Activated T-helper 9 cell treated with anti-CD3 and anti-CD28 coated beads, Interleukin-2, amount 50 U/mL, for 16 hours (primary cell): ENCODE data around the gene ECE1.

Experiments used
- DNase-seq: peaks from one replicate; pipeline ENCODE4 v3.0.0-alpha.2; 2020; ENCODE audit warnings: low read depth

The ECE1 gene

GRCh38 chr1:21308330-21308729 is 18.1 kb upstream of the ECE1 start:
- no peak for DNase-seq

DNA sequence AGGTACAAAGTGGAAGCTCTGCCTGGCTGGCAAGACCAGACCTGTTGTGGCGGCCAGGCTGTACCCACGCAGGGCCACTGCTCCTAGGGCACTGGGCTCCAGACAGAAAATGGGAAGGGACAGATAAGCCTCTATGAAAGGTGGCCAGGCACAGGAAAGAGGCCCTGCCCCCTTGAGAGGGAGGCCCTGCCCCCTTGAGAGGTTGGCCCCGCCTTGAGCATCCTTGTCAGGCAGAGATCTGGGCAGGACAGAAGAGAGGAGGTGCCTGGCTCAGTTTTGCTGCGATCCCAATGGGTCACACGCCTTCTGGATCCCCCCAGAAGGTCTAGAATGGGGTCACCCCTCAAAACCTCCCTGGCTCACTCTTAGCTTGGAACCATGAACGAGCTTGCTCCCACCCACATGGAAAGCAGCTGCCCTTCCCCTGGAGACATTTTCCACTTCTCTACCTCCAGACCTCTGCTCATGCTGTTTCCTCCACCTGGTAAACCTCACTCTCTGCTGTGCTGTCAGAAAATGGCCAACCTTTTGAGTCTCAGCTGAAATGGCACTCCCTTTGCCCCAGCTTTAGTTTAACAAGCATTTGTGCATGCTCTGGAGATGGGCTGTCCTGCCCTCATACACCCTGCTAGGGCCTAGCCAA is 17.5 kb upstream of the ECE1 start:
- DNase-seq: no peak

DNA sequence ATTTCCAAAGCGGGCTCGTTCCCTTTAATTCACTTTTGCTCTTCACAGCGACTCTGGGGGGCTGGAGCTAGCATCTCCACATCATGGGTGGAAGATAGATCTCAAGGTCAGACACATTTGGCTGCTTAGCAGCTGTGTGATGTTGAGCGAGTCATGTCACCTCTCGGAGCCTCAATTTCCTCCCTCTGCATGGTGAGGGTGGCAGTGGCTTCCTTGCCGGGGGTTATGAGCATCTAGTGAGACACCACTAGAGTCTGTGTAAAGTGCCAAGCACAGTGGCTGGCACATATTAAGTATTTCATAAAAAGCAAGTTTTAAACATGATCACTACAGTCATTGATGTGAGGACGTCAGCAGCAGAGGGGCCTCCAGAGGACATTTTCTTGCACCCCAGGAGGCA is 16.9 kb upstream of the ECE1 start:
- no peak for DNase-seq

DNA sequence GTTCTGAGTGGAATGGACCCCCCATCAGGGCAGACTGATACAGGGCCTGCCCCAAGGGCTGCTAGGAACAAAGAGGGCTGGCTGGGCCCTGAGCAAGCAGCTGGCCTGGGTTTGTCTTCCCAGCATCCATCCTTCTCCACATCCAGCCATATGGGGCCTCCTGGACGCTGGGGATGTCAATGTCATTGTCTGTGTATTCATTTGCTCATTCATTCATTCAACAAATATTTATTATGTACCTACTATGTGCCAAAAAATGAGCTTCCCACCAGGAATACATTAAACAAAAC is 15.6 kb upstream of the ECE1 start:
- no peak for DNase-seq

GRCh38 chr1:21305155-21305899 is 15.1 kb upstream of the ECE1 start:
- DNase-seq: no peak

DNA sequence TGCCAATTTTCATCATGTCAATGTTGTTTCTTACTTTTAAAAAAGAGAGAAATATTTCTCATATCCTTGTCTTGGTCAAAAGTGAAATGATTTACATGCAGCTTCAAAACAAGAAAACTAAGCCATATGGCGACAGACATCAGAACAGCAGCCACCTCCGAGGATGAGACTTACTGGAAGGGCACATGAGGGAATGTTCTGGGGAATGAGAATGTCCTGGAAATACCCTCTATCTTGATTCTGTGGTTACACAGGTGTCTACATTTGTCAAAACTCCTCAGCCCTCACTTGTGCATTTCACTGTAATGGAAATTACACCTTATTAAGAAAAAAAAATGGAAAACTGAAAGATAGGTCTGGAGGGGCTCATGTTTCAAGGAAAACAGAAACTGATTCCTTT is 14.2 kb upstream of the ECE1 start:
- DNase-seq: no peak

- no peak for DNase-seq
Measured at GRCh38 chr1:21302747-21303715, 12.8 kb upstream of the ECE1 start.

- DNase-seq: no peak
Measured at GRCh38 chr1:21301794-21302440, 11.7 kb upstream of the ECE1 start.

- no peak for DNase-seq
Measured at GRCh38 chr1:21300774-21301173, 10.5 kb upstream of the ECE1 start.

GRCh38 chr1:21299780-21300395 is 9.6 kb upstream of the ECE1 start:
- DNase-seq: no peak

DNA sequence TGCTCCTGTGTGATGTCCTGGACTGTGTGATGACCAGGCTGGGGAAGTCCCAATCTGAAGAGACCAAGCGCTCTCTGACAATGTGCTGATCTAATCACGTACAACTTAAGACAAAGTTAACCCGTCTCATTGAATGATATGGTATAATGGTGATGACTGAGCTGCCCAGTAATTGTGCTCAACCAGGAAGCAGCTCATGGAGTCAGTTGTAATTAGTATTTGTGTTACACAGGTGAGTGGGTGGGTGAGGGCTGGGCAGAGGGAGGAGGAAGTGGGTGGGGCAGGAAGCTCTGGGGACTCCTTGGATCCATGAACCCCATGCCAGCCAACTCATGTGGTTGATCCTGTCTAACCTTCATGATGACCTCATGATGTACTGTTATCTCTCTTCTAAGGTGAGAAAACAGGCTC is 8.7 kb upstream of the ECE1 start:
- DNase-seq: no peak

DNA sequence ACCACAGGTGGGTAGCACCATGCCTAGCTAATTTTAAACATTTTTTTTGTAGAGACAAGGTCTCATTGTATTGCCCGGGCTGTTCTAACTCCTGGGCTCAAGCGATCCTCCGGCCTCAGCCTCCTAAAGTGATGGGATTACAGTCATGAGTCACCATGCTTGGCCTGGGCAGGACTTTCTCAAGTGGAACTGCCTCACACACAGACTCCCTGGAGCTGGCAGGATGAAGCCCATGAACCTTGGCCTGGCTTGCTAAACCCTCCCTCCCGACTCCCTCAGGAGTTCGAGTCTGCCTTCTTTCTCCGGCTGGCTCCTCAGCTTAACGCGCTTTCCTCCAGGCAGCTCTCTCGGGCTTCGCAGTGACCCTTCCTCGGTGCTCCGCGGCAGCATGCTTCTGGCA is 7.7 kb upstream of the ECE1 start:
- no peak for DNase-seq

GRCh38 chr1:21296509-21297354 is 6.5 kb upstream of the ECE1 start:
- DNase-seq: no peak

GRCh38 chr1:21295545-21295944 is 5.3 kb upstream of the ECE1 start:
- no peak for DNase-seq

GRCh38 chr1:21295002-21295401 is 4.7 kb upstream of the ECE1 start:
- DNase-seq: peak; percentile 40

- peak; percentile 81 for DNase-seq
Measured at GRCh38 chr1:21294266-21294989, 4.2 kb upstream of the ECE1 start.

GRCh38 chr1:21293537-21294265 is 3.4 kb upstream of the ECE1 start:
- peak; percentile 63 for DNase-seq

DNA sequence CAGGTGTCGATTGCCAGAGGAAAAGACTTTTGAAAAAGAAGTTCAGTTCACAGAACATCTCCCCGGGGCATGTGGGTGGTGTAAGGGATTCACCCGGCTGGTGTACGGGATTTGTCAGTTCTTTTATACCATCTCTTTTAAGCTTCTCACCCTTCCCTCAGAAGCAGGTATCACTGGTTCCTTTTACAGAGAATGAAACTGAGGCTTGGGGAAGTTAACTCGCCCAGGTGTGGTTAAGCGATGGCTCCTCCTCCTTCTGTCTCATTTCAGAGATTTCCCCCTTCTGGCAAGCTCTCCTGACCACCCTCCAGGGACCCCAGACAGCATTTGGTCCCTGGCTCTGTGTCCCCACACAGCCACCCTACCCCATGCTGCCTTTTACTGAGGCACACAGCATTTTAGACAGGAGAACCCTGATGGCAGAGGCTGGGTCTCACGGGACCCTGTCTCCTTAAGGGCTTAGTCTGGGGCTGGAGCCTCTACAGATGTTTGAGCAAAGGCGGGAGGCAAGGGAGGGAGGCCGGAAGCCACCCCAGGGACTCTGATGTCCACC is 2.8 kb upstream of the ECE1 start:
- peak; percentile 24 for DNase-seq

DNA sequence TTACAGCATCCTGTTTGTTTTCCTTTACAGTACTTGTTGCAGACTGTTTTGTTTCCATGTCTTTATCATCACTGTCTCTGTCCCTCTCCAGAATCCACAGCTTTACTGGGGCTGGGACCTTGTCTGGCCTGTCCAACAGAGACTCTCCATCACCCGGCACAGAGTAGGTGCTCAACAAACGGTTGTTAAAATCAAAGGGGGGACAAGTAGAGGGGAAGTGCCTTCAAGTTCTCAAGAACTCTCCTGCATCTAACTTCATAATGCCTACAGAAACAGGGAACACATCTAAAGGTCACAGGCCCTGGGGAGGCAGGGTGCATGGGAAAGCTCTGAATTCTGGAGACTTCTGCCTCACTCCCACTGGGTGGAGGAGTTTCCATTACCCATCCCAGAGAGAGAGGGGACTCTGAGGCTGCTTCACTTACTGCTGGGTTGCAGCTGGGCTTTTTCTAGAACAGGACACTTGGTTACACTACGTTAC is 2.3 kb upstream of the ECE1 start:
- DNase-seq: no peak
